Psoas muscle (tissue), 8 donors: Measurements from ENCODE around the gene WDR43. TPM values are rescaled to one million over a fixed set of nuclear protein-coding genes. Genes with fewer than 3 reads are reported as not detected.
A peak's percentile ranks its signal among the peaks of the same experiment; 100 is the strongest.

Source experiments
- ATAC-seq, 4 donors: fragments of 200-7000 bp; cut with Tn5 transposase; one replicate each; pipeline ENCODE4 v1.9.1; 2020; ENCODE audit warnings: moderate library complexity in 3 of 4, mild to moderate bottlenecking in 2 of 4
- DNase-seq, 2 donors: peaks; one replicate each; pipeline ENCODE4 v3.0.0-alpha.2; 2020
- H3K27ac ChIP-seq: fragments of 200-600 bp; one replicate; pipeline ENCODE4 v1.8.0; 2022
- H3K27me3 ChIP-seq, 3 donors: fragments of 200-600 bp in 1 of 3; one replicate each; pipeline versions ENCODE4 v1.6.1 to v1.8.0; 2013 to 2022; ENCODE audit warnings: low read length in 2 of 3, mild to moderate bottlenecking in 2 of 3, moderate library complexity in 1 of 3; ENCODE audit not compliant: insufficient read depth in 3 of 3
- H3K36me3 ChIP-seq, 2 donors: fragments of 200-600 bp in 1 of 2; one replicate each; pipeline versions ENCODE4 v1.6.1 to v1.8.0; 2013 to 2022; ENCODE audit warnings: low read depth in 1 of 2, mild to moderate bottlenecking in 1 of 2, moderate library complexity in 1 of 2; ENCODE audit not compliant: insufficient read depth in 1 of 2
- H3K4me1 ChIP-seq: fragments of 200-600 bp; one replicate; pipeline ENCODE4 v1.8.0; 2022
- H3K4me3 ChIP-seq: fragments of 200-600 bp; one replicate; pipeline ENCODE4 v1.8.0; 2022; ENCODE audit warnings: mild to moderate bottlenecking
- H3K9me3 ChIP-seq: fragments of 200-600 bp; one replicate; pipeline ENCODE4 v1.8.0; 2022
- WGBS, 3 donors: extraction: QIAGEN DNeasy Blood & Tissue Kit; methylation state at CpG; one replicate each; pipeline versions ENCODE4 v1.1.6 to v1.1.7; 2013; 5-methylcytosine and 5-hydroxymethylcytosine counted together
- intact Hi-C, 2 donors: fragments of 100-400 bp; cut with DNase I; formaldehyde crosslinking; loops; one replicate each; pipeline versions ENCODE4 v1.11.0 to v1.14.2; 2022
- polyA plus RNA-seq, 3 donors: library from polyadenylated mRNA; stranded (reverse); fragments of 200-250 nt; gene quantifications; one replicate each; pipeline ENCODE4 v1.2.3, GENCODE V29; 2013
- total RNA-seq, 4 donors: library from RNA; stranded (reverse); fragmentation: NEBNext Ultra II Directional in 2 of 4; extraction: Animal tissue kit (Norgen Biotek cat#: 25700) in 2 of 4; gene quantifications; one replicate each; pipeline versions ENCODE4 v1.2.1 to v1.2.4, GENCODE V29; 2021 to 2023
- TF ChIP-seq, protein P1 (sequence below): fragments of 200-600 bp; IDR thresholded peaks from one replicate; pipeline ENCODE4 v1.8.0; 2022; ENCODE audit warnings: antibody characterized with exemption
- donor health status: healthy with polysubstance abuse.
- donor health status: DM: no; HTN: no; CAD: no; lungs with moderate emphysema.
- donor health status: Bipolar disorder and iron deficiency.
- donor health status: healthy.
- donor health status: DM: yes; HTN: yes; CAD: no.
- donor health status: DM: no; HTN: no; CAD: no.
- donor health status: DM: no; HTN: no; CAD: no.
- donor health status: DM: yes; HTN: yes; CAD: no.

Gene WDR43
- total and polyA plus RNA-seq, 7 donors = 25.5 to 89.5 (median 54.4) TPM

DNA sequence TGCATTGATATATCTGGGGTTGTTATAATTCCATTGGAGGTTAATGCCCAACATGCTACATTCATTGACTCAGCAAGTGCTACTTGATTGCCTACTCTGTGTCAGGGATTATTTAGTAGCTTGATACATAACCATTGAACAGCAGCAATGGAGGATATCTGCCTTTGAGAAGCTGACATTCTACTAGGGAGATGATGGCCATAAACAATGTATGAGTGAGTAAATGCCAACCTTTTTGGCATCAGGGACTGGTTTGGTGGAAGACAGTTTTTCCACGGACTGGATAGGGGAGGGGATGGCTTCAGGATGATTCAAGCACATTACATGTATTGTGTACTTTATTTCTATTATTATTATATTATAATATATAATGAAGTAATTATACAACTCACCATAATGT is 54.7 kb downstream of the WDR43 start:
- 92 to 96% (median 94%) methylated on average over 1 of the region's 1 CpG for WGBS, 3 donors
- intact Hi-C loops = loop anchor here in 1 of 2 donors (5.0 kb wide), 1 partner anchor 127 kb away; no protein-coding TSS in a partner anchor
- Histone ChIP-seq H3K9me3 (no peaks in the 10 kb centered on the region), H3K27me3 (no peaks in the 10 kb centered on the region), H3K4me3 (no peak overlapping the region), H3K36me3 (peaks cover 5 to 54% of the 10 kb centered on the region in 2 donors), H3K4me1 (peaks cover 23% of the 10 kb centered on the region), H3K27ac (no peak overlapping the region)
- DNase-seq (no peak), ATAC-seq (no peak)
- TF ChIP-seq, protein P1, sequence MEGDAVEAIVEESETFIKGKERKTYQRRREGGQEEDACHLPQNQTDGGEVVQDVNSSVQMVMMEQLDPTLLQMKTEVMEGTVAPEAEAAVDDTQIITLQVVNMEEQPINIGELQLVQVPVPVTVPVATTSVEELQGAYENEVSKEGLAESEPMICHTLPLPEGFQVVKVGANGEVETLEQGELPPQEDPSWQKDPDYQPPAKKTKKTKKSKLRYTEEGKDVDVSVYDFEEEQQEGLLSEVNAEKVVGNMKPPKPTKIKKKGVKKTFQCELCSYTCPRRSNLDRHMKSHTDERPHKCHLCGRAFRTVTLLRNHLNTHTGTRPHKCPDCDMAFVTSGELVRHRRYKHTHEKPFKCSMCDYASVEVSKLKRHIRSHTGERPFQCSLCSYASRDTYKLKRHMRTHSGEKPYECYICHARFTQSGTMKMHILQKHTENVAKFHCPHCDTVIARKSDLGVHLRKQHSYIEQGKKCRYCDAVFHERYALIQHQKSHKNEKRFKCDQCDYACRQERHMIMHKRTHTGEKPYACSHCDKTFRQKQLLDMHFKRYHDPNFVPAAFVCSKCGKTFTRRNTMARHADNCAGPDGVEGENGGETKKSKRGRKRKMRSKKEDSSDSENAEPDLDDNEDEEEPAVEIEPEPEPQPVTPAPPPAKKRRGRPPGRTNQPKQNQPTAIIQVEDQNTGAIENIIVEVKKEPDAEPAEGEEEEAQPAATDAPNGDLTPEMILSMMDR = no peak

DNA sequence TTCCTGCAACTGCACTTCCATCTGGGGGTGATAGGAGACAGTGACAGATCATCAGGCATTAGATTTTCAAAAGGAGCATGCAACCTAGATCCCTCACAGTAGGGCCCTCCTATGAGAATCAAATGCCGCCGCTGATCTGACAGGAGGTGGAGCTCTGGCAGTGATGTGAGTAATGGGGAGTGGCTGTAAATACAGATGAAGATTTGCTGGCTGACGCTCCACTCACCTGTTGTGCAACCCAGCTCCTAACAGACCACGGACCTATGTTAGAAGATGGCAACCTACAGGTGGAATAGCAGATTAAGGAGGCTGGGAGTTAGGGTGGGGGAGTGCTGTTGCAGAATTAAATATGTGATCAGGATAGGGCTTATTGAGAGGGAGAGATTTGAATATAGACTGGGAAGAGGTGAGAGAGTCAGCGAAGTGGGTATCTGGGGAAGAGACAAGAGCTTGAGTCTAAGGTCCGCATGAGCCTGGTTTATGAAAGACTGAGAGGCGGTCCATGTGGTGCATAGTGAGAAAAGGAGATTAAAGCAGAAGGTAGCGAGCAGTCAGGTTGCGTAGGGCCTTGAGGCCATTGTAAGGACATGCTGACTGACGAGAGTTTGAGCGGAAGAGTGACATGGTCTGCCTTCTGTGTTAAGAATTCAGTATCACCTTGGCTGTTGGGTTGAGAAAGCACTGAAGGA is 55.3 kb downstream of the WDR43 start:
- H3K27me3 ChIP-seq = no peaks in the 10 kb centered on the region
- 88 to 89% (median 89%) methylated on average over 11 of the region's 11 CpGs for WGBS, 3 donors
- H3K9me3 ChIP-seq = no peaks in the 10 kb centered on the region
- DNase-seq (no peak), ATAC-seq (no peak)
- no peak overlapping the region for H3K27ac ChIP-seq
- TF ChIP-seq, protein P1 = no peak
- no peak overlapping the region for H3K4me3 ChIP-seq
- H3K36me3 ChIP-seq = peaks cover 5 to 48% of the 10 kb centered on the region in 2 donors
- intact Hi-C loops = loop anchor here in 1 of 2 donors (5.0 kb wide), 1 partner anchor 127 kb away; no protein-coding TSS in a partner anchor
- peaks cover 23% of the 10 kb centered on the region for H3K4me1 ChIP-seq

DNA sequence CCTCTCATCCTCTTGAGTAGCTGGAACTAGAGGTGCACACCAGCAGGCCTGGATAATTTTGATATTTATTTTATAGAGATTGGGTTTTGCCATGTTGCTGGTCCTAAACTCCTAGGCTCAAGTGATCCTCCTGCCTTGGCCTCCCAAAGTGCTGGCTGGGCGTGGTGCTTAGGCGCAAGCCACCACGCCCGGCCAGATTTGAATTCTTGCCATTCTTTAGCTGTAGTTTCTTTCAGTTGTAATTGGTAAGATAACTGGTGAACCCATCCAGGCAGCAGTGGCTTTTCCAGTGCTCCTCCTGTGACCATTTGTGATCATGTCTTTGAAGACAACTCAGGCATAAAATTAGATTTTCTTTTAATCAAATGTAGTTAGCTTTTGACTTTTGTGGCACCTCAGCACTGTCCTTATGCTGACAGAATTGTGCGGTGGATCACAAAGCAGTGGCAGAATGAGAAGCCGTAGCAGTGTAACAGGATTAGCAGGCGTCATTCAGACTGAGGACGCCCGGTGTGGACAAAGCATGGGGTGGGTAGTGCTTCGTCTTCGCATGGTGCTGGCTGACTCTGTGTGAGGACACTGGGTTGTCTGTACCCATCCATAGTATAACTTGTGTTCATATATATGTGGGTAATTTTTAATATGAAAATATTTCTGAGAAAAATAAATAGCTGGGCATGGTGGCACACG is 56.6 kb downstream of the WDR43 start:
- ATAC-seq (peak in 1 of 4 donors; percentile 14), DNase-seq (no peak)
- H3K36me3 ChIP-seq = peaks cover 5 to 35% of the 10 kb centered on the region in 2 donors
- peak overlapping the region; percentile 53 for H3K27ac ChIP-seq
- no peaks in the 10 kb centered on the region for H3K27me3 ChIP-seq
- intact Hi-C loops = no loop called here
- no peak overlapping the region for H3K4me3 ChIP-seq
- H3K4me1 ChIP-seq = peaks cover 23% of the 10 kb centered on the region
- TF ChIP-seq, protein P1 = no peak
- H3K9me3 ChIP-seq = no peaks in the 10 kb centered on the region
- WGBS, 3 donors = 88 to 96% (median 92%) methylated on average over 12 of the region's 12 CpGs

DNA sequence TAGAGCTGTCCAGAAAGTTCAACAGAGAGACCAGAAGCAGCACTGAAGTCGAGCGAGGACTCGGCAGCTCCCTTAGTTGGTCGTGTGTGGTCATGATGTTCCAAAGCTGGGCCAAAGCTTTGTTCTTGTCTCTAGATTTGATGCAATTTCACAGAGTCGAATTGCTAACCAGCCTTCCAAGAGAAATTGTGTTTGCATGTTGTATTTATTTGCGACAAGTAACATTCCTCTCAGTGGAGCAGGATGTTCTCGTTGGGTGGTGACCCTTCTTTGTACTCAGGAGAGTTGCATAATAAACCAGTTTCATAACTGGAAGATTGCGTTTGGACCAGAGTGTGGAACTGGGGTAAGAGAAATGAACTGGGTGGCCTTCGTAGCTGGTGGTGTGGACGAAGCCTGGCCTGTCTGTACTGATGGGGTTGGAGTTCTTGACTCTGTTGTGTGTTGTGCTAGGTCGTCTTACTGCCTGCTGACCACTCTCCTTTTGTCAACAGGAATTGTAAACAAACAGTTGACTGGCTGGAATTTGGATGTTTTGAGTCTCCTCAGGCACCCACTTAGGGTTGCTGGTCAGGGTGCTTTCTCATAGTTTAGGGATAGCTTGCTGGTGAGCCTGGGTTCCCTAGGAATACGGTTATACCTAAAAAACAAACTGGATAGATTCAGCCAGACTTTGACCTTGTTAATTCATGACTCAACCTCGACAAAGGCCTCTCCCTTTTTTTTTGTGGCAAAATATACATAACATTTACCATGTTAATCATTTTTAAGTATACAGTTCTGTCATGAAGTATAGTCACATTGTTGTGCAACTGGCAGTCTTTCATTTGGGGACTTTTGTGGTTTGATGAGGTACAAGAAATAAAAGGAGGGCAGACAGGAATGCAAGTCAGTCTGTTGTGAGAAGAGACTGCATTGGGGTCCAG is 57.7 kb downstream of the WDR43 start:
- H3K4me3 ChIP-seq = no peak overlapping the region
- peaks cover 23% of the 10 kb centered on the region for H3K4me1 ChIP-seq
- intact Hi-C loops = no loop called here
- H3K36me3 ChIP-seq = peaks cover 0 to 24% of the 10 kb centered on the region in 2 donors
- TF ChIP-seq, protein P1 = no peak
- WGBS, 3 donors = 28 to 44% (median 28%) methylated on average over 13 of the region's 13 CpGs
- ATAC-seq (peak; percentile 35 to 90 (median 89)), DNase-seq (peak; percentile 50 to 81)
- no peaks in the 10 kb centered on the region for H3K9me3 ChIP-seq
- H3K27ac ChIP-seq = peak overlapping the region; percentile 53
- H3K27me3 ChIP-seq = no peaks in the 10 kb centered on the region
